DMS153 (cell line): ENCODE results near the gene CCDC69.
"Not testable (repeated sequence)": the region's sequence is repeated elsewhere in the genome, so short reads cannot be mapped to it uniquely, and the experiment has no call there.

ENCODE experiments used
- DNase-seq: peaks from one replicate; lab custom pipeline; 2025; lab: John Stamatoyannopoulos, UW

Gene CCDC69, protein sequence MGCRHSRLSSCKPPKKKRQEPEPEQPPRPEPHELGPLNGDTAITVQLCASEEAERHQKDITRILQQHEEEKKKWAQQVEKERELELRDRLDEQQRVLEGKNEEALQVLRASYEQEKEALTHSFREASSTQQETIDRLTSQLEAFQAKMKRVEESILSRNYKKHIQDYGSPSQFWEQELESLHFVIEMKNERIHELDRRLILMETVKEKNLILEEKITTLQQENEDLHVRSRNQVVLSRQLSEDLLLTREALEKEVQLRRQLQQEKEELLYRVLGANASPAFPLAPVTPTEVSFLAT

GRCh38 chr5:151223447-151224264 lies at the start of gene CCDC69:
Gene CCDC69, minus strand, starts transcription at chr5:151224092. Its CDS starts 122 bp downstream, at chr5:151223970.
- peak; percentile 0 for DNase-seq

DNA sequence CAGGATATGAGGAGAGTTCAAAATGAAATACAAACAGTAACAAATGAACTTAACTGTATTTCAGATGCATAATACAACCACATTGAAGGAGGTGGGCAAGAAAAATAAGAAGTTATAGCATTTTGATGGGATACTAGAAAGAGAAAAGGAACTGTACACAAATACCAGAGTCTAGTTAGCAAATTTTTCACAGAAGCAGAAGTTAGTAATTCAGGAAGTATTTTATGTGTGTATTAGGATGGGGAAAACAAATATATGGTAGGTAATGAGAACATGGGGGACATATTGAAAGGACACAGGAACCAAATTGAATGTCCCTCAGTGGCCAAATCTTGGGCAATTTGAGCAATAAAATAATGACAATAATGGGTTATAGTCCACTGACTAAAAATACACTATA lies 47.4 kb upstream of the CCDC69 start:
- DNase-seq: no peak

- no peak for DNase-seq
These were observed 46.7 kb upstream of the CCDC69 start for GRCh38 chr5:151270599-151270998.

DNA sequence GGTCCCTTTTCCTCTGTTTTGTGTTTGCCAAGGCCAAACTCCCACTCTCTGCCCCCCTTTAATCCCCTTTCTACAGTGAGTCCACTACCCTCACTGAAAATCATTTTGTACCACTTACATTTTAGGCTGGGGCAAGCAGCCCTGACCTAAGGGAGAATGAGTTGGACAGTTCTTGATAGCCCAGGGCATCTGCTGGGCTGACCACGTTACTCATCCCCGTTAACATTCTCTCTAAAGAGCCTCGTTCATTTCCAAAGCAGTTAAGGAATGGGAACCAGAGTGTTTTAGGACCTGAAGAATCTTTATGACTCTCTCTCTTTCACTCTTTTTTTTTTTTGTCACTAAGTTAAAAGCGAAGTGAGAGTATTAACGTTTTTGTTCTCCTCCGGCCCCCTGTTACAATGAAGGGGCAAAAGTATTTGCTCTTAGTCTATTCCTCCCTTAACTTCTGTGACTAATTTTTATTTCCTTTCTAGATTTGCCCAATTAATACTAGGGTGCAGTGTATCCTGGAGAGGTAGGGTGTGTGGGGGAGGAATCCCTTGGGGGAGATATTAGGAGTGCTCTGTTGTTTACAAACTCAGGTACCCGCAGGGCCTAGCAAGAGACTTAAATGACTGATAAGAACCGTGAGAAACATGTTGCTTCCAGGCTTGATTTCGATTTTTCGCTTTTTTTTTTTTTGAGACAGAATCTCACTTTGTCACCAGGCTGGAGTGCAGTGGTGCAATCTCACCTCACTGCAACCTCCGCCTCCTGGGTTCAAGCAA lies 43.8 kb upstream of the CCDC69 start:
- DNase-seq: no peak

DNA sequence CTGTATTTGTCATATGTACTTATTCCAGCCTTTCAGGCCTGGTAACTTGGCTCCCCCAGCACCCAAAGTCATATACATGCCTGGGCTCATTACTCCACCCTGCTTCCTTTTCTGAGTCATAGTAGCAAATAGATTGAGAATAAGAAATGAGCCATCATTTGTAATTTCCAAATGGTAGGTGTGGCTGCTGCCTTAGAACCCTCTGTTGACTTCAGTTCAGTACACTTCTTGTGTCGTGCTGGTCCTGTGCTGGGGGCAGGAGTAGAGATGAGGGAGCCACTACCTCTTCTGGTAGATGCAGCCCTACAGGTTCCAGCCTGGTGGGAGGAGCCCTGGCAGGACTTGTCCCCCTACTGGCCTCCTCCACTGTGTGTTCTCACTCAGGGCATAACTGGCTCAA lies 40.2 kb upstream of the CCDC69 start:
- DNase-seq: no peak

DNA sequence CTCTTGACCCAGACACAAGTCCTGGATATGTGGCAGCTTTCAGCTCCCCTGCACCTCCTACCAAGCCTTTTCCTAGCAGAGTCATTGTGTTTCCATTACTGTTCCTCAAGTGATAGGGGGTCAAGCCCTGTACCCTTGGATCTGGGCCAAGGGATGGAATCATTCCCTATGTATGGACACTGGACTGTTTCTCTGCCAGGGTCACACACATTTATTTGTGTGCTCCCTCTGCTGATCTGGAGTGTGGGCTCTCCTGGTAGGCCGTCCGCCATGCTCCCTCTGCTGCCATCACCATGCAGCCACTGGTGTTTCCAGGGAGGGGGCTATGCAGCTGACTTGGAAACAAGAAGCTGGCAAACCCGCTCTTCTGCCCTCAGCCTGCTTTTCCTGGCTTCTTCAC lies 38.6 kb upstream of the CCDC69 start:
- no peak for DNase-seq

- no peak for DNase-seq
These were observed 36.0 kb upstream of the CCDC69 start for GRCh38 chr5:151259931-151260330.

- no peak for DNase-seq
These were observed 34.9 kb upstream of the CCDC69 start for GRCh38 chr5:151258816-151259215.

DNA sequence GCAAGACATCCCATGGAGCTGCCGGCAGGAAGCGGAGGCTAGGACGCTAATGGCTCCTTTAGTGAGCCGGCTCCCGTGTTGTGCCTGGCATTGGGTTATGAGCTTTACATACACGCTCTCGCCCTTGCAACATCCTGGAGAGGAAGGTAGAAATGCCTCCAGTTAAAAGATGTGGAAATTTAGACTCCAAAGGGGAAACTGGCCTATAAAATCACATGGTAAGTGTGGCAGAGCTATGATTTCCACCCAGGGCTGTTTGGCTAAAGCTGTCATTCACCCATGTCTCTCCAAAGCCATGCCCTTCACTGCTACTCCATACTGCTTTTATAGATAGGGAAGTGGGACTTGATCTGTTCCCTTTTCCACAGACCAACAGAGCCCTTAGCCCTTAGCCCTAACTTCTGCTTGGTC lies 34.3 kb upstream of the CCDC69 start:
- no peak for DNase-seq

DNA sequence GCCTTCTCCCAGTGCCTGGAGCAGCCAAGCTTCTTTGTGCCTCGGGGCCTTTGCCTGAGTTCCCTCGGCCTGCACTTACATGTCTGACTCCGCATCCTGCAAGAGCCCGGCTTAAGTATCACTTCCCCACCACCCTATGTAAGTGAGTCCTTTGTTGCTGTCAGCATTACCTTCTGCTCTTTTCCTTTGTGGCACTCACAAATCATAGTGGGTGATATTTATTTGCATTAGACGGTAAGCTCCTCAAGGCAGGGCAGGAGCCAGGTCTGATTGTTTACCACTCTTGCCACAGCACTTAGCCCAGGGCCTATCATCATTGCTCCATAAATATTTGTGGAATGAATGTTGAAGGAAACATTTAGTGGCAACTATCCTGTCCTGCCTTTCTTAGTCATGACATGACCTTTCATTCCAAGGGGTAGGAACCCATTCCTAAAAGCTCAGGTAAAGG lies 33.9 kb upstream of the CCDC69 start:
- no peak for DNase-seq

GRCh38 chr5:151255621-151256286 lies 31.9 kb upstream of the CCDC69 start:
- DNase-seq: no peak

GRCh38 chr5:151254990-151255389 lies 31.1 kb upstream of the CCDC69 start:
- not testable (repeated sequence) for DNase-seq

GRCh38 chr5:151254556-151254955 lies 30.7 kb upstream of the CCDC69 start:
- DNase-seq: no peak

DNA sequence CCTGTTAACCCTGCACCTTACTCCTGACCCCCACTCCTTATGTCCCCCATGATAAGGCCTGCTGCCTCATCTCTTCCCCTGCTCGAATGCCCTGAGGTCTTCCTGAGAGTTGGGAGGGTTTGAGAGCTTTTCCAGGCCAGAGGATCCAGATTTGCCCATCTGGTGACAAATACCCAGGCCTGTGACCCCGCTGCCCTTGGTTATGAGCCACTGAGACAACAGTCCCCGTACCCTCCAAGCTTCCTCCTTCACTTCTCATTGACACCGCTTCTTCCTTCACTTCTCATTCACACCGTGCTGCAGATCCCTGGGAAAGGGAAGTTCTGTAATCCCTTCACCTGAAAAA lies 29.7 kb upstream of the CCDC69 start:
- DNase-seq: no peak

- peak; percentile 85 for DNase-seq
These were observed 29.1 kb upstream of the CCDC69 start, which contains the start of gene GM2A for GRCh38 chr5:151252762-151253604. Gene GM2A, plus strand, starts transcription at chr5:151253185. Its CDS starts 32 bp downstream, at chr5:151253217.

GRCh38 chr5:151251621-151252020 lies 27.7 kb upstream of the CCDC69 start:
- no peak for DNase-seq

- DNase-seq: no peak
These were observed 27.2 kb upstream of the CCDC69 start for GRCh38 chr5:151251001-151251551.

DNA sequence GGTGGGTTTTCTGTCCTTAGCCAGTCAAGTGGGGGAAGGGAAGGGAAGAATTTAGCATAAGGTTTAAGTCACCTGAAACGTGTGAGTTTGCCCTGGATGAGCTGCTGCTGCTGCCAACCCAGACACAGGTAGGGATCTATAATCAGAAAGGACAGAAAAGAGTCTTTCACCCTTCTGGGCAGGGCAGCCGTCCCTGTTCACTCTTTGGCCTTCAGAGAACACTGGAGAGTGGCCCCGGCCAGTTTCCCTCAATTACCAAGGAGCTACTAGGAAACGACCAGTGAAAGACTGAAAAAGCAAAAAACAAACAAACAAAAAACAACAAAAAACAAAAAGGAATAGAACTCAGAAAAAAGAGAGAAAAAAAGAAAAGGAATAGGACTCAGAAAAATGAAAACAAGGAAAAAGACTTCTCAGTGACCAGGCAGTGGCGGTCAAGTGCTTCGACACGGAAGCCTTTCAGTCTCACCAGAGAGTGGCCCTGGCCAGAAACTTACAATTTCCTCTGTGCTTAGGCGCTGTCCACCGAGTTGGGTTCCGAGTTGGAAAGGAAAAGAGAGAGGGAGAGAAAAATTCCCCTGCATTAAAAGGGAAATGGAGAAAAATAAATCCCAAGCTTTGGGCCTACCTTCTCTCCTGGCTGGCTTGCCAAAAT lies 26.6 kb upstream of the CCDC69 start:
- DNase-seq: no peak

DNA sequence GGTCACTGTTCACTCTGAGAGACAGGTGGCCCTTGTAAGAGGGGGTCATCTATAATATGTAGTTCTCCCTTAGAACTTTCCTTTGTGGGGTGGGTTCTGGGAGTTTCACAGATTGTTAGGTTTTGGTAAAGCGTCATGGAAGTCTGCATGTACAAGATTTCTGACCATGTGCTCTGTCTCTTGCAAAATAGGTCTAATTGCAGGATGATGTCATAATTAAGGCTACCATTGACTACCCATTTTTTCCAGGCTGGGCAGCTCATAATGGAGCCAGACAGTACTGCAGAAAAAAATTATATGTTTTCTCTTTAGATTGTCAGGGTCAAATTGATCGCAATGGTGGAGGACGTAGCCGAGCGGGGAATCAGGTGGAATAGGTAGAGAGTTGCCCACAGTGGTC lies 25.4 kb upstream of the CCDC69 start:
- DNase-seq: no peak

DNA sequence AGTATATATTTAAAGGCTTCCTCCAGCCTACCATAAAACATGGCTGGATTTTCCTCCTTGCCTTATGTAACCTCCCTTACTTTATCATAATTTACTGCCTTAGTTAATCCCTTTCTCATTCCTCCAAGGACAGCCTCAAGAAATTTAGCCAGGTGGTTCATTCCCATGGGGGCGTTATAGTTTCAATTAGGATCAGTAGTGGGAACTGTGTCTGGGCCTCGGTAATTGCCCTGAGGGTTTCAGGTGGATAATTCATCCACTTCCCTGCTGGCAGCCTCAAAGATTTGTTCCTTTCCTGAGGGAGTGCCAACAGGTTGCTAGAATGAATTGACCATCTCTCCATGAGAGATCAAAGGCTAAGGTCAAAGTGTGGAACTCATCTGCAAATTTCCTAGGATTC lies 24.8 kb upstream of the CCDC69 start:
- DNase-seq: no peak
